C1 segment of cervical spinal cord (tissue), 14 donors: ENCODE data around the gene THUMPD2.
"Not testable (repeated sequence)": the region's sequence is repeated elsewhere in the genome, so short reads cannot be mapped to it uniquely, and the experiment has no call there.

Experiments used
- DNase-seq, 14 donors: peaks; one replicate each; lab custom pipeline; 2025; lab: John Stamatoyannopoulos, UW

THUMPD2 gene, protein sequence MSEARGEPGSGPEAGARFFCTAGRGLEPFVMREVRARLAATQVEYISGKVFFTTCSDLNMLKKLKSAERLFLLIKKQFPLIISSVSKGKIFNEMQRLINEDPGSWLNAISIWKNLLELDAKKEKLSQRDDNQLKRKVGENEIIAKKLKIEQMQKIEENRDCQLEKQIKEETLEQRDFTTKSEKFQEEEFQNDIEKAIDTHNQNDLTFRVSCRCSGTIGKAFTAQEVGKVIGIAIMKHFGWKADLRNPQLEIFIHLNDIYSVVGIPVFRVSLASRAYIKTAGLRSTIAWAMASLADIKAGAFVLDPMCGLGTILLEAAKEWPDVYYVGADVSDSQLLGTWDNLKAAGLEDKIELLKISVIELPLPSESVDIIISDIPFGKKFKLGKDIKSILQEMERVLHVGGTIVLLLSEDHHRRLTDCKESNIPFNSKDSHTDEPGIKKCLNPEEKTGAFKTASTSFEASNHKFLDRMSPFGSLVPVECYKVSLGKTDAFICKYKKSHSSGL

DNA sequence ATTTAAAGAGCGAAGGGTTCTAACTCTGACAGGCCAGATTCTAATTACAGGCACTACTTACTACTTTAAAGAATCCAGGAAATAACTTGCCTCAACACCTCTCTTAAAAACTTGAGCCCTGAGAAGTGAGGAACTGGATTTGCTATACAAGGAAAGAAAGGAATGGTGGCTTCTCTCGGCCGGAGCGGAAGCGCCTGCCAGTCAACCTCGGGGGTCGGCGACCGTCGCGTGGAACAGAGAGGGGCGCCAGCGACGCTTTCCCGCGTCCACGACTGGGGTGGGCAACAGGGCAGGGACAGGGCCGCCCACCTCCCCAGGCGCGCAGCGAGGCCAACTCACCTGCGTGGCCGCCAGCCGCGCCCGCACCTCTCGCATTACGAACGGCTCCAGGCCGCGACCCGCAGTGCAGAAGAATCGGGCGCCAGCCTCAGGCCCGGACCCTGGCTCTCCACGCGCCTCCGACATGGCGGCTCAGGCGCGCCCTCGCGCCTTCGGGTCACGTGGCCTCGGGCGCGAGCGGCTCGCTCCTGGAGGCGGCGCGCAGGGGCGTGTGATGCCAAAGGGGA is at the start of gene THUMPD2:
Gene THUMPD2, minus strand, starts transcription at position 484 of the 566 bp plus-strand sequence. Its CDS starts 19 bp downstream, at position 465.
- peak in 13 of 14 donors; percentile 10 to 80 (median 42) for DNase-seq

DNA sequence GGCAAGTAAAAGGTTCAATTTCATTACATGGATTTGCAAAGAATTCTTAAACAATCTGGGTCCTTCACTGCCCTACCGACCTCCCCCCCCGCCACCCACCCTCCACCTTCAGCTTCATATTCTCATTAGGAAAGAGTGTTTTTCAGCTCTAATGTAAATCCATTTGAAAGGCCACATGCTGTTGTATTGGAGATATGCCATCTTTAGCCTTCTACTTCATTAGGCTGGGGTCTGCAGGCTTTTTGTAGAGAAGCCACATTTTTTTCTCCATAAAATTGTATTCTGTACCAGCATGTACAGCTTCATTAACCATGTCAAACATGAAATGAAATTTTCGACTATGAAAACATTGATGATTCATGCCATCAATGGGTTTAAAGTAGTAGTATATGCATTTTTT is 42.8 kb upstream of the THUMPD2 start:
- no peak for DNase-seq

DNA sequence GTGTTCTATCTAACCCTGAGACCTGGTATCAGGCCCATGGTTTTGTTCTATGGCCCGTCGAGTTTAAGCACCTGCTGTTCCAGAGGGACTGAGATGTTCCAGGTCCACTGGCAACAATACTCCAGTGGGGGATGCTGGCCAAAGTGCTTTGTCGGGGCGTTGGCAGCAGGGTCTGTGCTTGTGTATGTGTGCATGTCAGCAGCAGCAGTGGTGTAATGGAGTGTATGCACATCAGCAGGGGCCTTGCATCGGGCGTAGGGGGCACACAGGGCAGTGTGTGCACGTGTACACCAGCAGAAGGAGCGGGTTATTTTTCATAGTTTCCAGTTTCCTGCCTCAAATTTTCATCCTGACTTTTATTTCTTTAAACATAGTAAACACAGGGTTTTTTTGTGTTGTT is 37.8 kb upstream of the THUMPD2 start:
- DNase-seq, result no peak

GRCh38 chr2:39816428-39816827 is 37.4 kb upstream of the THUMPD2 start:
- no peak for DNase-seq

- DNase-seq, result peak in 1 of 14 donors; percentile 72
These were observed 27.0 kb upstream of the THUMPD2 start for GRCh38 chr2:39805936-39806608.

DNA sequence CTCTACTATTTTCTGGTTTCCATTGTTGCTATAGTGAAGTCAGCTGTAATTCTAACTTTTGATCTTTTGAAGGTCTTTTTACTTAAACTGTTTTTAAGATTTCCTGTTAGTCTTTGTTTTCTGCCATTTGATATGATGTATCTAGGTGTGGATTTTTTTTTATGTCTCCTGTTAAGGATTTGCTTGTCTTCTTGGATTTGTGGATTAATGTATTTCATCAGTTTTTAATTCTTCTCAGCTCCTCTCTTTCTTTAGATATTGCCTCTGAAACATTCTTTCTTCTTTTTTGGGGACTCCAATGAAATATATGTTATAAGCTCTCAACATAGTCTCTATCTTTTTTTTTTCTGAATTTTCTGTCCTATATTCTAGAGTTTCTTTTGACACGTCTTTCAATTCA is 24.8 kb upstream of the THUMPD2 start:
- DNase-seq, result no peak

DNA sequence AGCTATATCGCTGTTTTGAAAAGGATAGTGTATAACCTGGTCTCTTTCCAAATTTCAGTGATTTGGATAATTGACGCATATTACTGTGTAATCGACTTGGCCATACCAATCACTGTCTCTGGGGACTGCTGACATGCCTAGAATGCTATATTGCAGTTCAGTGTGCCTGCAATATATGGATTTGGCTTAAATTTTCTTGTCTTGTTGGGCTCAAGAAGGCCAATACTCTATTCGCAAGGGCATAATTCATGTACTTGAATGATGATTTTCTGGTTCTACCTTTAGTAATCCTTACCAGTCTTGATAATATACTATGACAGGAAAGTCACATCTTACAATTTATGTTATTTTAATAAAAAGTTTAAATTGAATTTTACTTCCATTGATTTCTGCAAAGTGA is 21.7 kb upstream of the THUMPD2 start:
- DNase-seq, result no peak

DNA sequence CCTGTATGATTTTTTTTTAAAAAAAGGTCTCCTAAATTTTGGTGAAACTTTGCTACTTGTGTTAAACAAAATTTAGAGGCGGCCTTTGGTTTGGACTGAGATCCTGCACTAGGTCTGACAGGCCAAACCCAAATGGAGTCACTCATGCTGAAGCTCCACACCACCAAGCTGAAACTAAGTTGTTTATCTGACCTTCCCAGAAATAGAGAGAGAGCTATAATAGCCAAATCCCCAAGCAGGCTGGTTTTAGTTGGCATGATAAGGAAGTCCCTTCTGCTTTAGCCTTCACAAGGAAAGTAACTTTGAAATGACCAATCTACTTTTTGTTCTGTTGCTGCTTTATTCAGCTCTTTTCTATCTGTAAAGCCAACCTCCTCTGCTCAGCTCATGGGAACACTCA is 17.1 kb upstream of the THUMPD2 start:
- DNase-seq, result no peak

DNA sequence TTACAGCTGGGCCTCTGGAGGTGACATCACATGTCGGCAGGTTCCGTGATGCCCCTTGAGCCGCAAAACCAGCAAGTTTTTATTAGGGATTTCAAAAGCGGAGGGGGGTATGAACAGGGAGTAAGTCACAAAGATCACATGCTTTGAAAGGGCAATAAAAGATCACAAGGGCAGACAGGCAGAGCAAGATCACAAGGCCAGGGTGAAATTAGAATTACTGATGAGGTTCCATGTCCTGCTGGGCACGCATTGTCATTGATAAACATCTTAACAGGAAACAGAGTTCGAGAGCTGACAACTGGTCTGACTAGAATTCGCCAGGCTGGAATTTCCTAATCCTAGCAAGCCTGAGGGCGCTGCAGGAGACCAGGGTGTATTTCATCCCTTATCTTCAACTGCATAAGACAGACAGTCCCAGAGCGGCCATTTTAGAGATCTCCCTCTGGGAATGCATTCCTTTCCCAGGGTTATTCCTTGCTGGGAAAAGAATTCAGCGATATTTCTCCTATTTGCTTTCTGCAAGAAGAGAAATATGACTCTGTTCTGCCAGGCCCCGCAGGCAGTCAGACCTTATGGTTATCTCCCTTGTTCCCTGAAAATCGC is 11.3 kb upstream of the THUMPD2 start:
- DNase-seq, result not testable (repeated sequence)

- DNase-seq, result no peak
These were observed 8.9 kb upstream of the THUMPD2 start for GRCh38 chr2:39787950-39788349.

DNA sequence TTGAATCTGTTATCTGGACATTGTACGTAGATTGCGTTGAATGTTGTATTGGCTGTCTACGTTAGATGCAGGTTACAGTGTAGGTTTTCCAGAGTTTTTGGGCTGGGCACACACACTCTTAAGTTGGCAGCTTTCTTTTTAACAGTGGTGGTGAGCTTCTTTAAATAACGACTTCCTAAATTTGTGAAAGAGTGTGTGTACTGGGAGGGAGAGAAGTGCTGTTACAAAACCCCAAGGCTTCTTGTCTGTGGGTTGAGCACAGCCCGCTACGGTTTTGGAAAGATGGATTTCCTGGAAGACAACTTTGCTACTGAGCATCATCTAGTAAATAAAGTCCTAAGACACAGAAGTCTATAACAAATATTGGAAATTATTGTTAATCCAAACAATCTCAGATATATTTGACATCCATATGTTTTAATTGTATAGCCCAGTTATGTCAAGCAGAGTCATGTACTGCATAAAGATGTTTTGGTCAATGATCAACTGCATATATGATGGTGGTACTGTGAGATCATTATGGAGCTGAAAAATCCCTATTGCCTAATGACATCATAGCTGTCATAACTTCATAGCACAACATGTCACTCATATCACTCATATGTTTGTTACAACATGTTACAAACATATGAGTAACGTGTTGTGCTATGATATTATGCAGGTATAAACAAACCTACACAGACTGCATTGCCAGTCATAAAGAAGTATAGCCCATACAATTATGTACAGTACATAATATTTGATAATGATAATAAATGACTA is 7.9 kb upstream of the THUMPD2 start:
- DNase-seq, result no peak

GRCh38 chr2:39782591-39782990 is 3.5 kb upstream of the THUMPD2 start:
- no peak for DNase-seq

DNA sequence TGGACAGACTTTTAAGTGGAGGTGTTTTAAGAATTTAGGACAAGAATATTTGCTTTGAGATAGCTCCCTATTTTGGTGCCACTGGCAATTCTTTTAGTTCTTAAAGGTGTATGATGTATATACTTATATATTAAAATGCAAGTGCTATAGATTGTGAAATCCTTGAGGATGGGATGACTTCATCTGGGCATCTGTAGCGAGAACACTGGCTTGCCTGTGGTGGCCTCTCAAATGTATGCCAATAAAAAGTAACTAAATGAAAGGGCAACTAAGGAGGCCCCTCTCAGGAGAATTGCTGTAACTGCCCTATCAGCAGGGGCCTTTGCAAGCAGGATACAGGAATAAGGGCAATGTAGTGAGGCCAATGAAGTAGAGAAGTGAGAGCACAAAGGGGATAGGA is 2.6 kb upstream of the THUMPD2 start:
- no peak for DNase-seq

GRCh38 chr2:39780825-39781600 is 2.0 kb upstream of the THUMPD2 start:
- DNase-seq, result peak in 2 of 14 donors; percentile 3 to 10

- DNase-seq, result no peak
These were observed 869 bp upstream of the THUMPD2 start for GRCh38 chr2:39779927-39780326.

GRCh38 chr2:39779341-39779851 is 338 bp upstream of the THUMPD2 start:
- peak in 1 of 14 donors; percentile 60 for DNase-seq

- no peak for DNase-seq
These were observed 825 bp downstream of the THUMPD2 start for GRCh38 chr2:39778233-39778632.

- peak in 1 of 14 donors; percentile 45 for DNase-seq
These were observed 6.3 kb downstream of the THUMPD2 start for GRCh38 chr2:39772812-39773152.

DNA sequence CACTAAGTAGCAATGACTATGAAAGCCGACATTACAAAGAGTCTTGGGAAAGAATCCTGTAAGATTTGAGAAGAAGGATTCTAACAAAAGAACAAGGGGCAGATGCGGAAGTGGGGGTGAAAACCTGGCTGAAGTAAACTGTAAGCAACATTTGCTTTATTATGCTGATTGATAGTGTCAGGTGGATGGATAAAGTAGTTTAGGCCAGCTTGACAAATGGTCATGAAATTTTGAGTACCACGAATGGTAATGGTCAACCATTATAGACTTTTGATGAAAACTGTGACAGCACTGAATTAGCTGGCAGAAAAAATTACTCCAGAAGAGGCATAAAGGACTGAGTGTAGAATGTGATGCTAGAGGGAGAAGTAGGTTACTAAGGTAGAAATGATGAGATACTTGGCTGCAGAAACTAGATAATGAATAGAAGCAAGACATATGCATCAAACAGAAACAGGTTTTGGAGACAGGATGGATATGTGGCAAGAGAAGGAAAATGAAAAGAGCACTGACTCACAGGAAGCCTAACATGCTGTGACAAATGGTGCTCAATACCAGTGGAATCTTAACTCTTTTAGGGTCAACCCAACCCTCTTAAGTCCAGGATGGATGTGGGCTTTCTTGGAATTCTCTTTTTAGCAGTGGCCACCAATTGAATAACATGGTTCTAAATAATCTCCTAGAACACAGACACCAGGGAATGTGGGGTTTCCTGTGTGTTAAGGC is 6.8 kb downstream of the THUMPD2 start:
- DNase-seq, result no peak

GRCh38 chr2:39762448-39762847 is 16.6 kb downstream of the THUMPD2 start:
- DNase-seq, result no peak
